HG02678 (cell line): ENCODE measurements around the gene TMEM240.

Source experiments
- ATAC-seq: cut with Tn5 transposase; IDR thresholded peaks from one replicate; pipeline ENCODE4 v1.9.1; 2021; ENCODE audit warnings: mild to moderate bottlenecking, moderate library complexity; ENCODE audit not compliant: unreplicated experiment

Gene TMEM240

DNA sequence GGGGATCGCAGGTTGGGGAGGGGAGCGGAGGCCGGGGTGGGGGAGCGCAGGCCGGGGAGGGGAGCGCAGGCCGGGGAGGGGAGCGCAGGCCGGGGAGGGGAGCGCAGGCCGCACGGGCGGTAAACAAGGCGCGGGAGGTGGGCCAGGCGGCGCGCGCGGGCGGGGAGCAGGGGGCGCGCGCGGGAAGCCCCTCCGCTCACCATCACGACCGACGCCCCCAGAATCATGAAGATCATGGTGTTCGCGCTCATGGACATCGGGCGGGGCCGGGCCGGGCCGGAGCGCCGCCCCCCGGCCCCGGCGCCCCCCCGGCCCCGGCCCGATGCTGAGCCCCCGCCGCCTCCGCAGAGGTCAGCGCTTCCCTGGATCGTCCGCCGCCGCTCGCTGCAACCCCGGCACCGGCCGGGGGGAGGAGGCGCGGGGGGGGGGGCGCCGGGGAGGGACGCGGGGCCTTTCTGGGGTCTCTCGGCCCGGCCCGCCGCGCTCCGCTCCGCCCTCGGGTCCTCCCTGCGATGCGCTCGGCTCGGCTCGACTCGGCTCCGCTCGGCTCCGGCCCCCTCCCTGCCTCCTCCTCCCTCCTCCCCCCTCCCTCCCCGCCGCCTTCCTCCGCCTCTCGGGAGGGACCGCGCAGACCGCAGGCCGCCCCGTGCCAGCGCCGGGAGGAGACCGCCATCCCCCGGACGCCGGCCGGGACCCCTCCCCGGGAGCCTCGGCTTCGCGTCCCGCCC, at the start of gene TMEM240:
Gene TMEM240, minus strand, starts transcription at position 535 of the 728 bp plus-strand sequence. Its CDS starts 278 bp downstream, at position 257.
- no peak for ATAC-seq

DNA sequence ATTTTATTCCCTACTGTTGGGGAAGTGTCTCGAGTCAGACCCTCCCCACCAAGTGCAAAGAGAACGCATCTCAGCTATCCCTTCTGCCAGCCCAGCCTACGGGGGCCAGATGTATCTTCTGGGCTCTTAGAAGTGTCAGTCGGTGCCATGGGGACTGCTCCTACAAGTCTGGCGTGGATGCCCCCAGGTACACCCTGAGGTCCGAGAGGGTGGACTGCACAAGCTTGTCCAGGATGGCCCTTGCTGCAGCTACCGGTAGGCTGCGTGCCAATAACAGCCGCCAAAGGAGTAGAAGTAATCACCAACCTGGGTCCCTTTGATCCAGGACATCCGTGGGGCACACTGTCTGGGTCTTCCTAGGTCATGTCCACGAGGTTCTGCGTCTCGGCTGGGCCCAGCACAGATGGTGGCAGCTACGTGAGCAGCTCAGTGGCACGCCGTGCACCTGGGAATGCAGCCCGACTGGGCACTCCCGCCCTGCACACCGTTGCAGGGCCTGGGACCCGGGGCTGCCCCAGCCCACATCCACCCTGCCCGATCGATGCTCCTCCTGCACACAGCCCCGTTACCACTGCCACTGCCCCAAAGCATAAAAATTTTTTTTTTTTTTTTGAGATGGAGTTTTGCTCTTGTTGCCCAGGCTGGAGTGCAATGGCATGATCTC, 43.1 kb upstream of the TMEM240 start:
- ATAC-seq, result no peak

GRCh38 chr1:1582585-1583346, 42.3 kb upstream of the TMEM240 start:
- ATAC-seq, result no peak

GRCh38 chr1:1578371-1578940, 38.0 kb upstream of the TMEM240 start:
- no peak for ATAC-seq

DNA sequence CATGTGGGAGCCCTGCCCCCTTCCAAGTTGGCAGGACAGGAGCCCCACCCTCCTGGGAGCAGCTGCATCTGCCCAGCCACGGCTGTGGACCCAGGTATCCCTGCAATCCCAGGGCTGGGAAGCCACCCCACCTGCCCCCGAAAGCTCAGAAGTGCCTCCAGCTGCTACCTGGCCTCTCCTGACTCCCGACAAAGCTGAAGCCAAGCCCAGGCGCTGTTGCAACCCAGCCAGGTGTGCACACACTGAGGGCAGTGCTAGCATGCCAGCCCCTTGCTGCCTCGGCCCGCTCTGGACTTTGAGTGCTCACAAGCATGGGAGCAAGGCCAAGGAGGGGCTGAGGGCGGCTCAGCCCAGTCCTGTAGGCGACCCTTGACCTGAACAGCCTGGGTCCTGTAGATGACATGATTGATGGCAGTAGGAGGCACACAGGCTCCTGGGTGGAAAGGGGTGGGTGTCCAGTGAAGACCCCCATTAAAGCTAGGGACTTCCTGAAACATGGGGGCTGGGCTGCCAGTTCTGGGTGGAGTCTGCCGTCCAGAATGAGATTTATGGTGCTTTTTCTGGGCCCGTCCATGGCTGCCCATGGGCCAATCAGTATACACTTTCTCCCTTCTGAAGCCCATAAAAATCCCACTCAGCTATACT, 37.1 kb upstream of the TMEM240 start:
- no peak for ATAC-seq

GRCh38 chr1:1574721-1575537, 34.5 kb upstream of the TMEM240 start, which contains the start of gene SSU72:
TSS of gene SSU72 (minus strand) at chr1:1574863. CDS start at chr1:1574557, 306 bp downstream.
- peak; percentile 81 for ATAC-seq

DNA sequence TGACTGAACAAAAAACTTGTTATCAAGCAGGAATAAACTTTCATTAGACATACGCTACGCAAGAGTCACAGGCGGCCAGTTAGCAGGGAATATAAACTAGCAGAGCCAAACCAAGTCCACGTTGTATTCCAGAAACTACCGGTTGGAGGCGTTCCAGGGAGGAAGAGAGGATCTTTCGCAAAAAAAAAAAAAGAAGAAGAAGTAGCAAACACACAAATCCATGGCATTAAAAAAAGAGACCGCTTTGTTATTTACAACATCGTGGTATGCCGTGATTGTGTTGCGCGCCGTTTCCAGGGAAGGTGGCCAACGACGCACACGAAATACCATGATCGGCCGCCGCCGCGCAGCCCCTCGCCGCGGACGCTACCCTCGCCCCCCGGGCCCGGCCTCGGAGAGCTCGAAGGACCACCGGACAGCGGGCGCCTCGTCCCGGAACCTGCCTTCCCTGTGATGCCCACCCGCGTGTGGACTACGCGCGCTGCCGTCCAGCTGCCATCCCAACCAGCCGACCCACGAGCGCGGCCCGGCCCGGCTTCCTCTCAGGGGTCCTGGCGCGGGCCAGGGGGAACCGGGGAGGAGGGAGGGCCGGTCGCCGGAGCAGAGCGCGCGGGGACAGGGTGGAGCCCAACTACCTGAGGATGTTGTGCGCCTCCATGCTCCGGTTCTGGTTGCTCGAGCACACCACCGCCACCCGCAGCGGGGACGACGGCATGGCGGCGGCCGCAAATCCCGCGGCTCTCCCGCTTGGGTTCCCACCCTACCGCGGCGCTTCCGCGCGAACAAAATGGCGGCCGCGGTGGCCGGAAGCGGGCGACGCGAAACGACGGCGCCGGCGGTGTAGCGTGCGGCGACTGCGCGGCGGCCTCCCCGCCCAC, 33.7 kb upstream of the TMEM240 start:
- ATAC-seq, result peak; percentile 80

GRCh38 chr1:1569341-1569740, 28.9 kb upstream of the TMEM240 start:
- no peak for ATAC-seq

- ATAC-seq, result no peak
These were observed 27.5 kb upstream of the TMEM240 start for GRCh38 chr1:1567891-1568291.

GRCh38 chr1:1567152-1567875, 26.9 kb upstream of the TMEM240 start:
- ATAC-seq, result no peak

DNA sequence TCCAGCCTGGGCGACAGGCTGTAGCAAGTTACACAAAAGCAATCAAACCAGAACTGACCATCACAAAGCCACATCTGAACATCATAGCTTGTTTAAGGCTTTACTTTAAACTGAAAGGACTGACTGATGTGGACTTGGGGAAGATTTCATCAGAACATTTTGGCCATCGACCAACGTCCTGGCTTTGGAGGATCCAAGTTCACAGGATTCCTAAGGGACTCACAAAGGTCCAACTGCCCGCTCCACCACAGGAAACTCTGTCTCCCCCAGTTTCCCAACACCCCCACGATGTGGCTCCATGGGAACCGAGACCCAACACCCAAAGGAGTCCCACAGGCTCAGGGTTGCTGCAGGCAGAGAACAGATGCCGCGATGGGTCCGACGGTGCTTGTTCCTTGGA, 24.9 kb upstream of the TMEM240 start:
- no peak for ATAC-seq

DNA sequence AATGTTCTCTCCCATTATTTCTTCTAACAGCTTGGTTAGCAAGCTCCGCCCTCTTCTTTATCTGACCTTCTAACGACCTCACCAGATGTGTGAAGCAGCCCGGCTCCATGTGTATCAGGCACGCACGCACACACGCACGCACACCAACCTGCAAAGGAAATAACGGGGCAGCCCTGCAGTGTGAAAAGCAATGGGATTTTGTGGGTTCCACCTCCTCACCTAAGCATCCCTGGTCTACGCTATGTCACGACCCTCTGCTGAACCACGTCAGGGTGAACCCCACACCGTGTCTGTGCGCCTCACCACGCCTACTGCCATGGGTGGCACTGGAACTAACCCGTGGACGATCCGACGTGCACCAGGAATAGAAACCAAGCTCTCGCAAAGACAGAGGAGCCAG, 23.8 kb upstream of the TMEM240 start:
- no peak for ATAC-seq

GRCh38 chr1:1563688-1564087, 23.3 kb upstream of the TMEM240 start:
- ATAC-seq, result no peak

- ATAC-seq, result no peak
These were observed 22.3 kb upstream of the TMEM240 start for GRCh38 chr1:1562556-1563195.

DNA sequence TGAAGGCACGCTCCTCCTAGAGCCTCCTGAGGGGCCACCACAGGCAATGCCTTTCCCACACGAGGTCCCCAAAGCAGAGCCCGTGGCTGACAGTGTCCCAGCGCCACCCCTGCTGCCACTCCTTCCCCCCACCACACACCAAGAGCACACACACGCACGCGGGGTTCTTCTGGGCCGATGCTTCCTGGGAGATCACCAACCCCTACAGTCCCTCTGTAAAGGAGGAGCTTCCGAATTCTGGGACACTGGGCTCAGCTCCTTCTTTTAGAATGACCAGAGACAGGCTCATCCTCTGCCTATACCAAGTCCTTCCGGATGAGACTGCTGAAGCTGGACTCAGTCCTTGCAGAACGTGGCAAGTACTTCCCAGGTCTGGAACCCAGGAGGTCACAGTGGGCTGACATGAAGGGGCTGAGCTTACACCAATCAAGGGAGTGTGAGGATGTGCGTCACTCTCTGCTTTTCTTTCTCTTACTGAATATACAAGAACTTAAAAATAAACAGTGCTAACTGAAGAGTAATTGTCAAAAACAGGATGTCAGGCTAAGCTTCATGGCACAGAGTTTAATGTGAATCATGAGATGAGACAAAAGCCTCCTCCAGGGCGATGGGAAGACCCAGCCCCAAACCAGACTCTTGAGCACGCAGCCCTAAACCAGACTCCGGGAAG, 21.5 kb upstream of the TMEM240 start:
- ATAC-seq, result no peak

DNA sequence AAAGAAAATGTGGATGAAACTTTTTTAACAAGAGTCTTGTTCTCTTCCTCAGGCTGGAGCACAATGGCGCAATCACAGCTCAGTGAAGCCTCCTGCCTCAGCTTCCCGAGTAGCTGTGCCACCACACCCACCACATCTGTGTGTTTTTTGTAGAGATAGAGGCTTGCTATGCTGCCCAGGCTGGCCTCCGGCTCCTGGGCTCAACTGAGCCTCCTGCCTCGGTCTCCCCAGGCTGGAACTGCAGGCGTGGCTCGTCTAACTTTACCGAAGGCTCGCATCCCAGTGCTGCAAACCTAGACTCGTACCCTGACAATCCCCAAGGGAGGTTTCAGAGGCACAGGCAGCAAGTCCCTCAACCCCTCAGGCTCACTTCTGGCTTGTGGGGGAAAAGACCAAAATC, 19.8 kb upstream of the TMEM240 start:
- no peak for ATAC-seq

GRCh38 chr1:1559066-1559465, 18.6 kb upstream of the TMEM240 start:
- ATAC-seq, result no peak
